GM12874 (cell line): ENCODE data around the gene C1QTNF6.

Experiments used
- CTCF ChIP-seq: IDR thresholded peaks from 2 replicates; pipeline ENCODE4 v1.5.1; 2011; ENCODE audit warnings: low read depth, mild to moderate bottlenecking, control low read depth, low read length, moderate library complexity; ENCODE audit not compliant: insufficient read depth

The C1QTNF6 gene

GRCh38 chr22:37146507-37147180 lies 41.4 kb downstream of the C1QTNF6 start:
- TF ChIP-seq CTCF, result no peak

- TF ChIP-seq CTCF, result no peak
Observed at GRCh38 chr22:37146051-37146385, 42.0 kb downstream of the C1QTNF6 start.

- no peak for TF ChIP-seq CTCF
Observed at GRCh38 chr22:37145180-37146050, 42.6 kb downstream of the C1QTNF6 start.

GRCh38 chr22:37144180-37144554 lies 43.9 kb downstream of the C1QTNF6 start:
- TF ChIP-seq CTCF, result no peak

- no peak for TF ChIP-seq CTCF
Observed at GRCh38 chr22:37141971-37142370, 46.1 kb downstream of the C1QTNF6 start.

GRCh38 chr22:37141476-37141875 lies 46.6 kb downstream of the C1QTNF6 start:
- TF ChIP-seq CTCF, result no peak

GRCh38 chr22:37140686-37141323 lies 47.2 kb downstream of the C1QTNF6 start:
- TF ChIP-seq CTCF, result no peak
